ENCODE results near the gene MYO5A. TPM values are rescaled to one million over a fixed set of nuclear protein-coding genes. Genes with fewer than 3 reads are reported as not detected.

MYO5A gene
- total RNA-seq, 2 experiments from 2014 or later = 28.5 to 36.3 TPM

- Mint-ChIP-seq H3K4me3 (no peak overlapping the region), H3K36me3 (peaks cover 2% of the 10 kb centered on the region), H3K27ac (no peak overlapping the region), H3K4me1 (no peaks in the 10 kb centered on the region), H3K27me3 (peaks cover 22% of the 10 kb centered on the region), H3K9me3 (no peaks in the 10 kb centered on the region)
- DNase-seq (no peak), ATAC-seq (ENCODE audit: low read depth) (no peak)
- POLR2A ChIA-PET = no interaction called here
These were observed 251.1 kb downstream of the MYO5A start for GRCh38 chr15:52277575-52277974.

GRCh38 chr15:52276256-52276770 lies 252.4 kb downstream of the MYO5A start:
- Mint-ChIP-seq H3K9me3 (no peaks in the 10 kb centered on the region), H3K4me3 (no peak overlapping the region), H3K4me1 (no peaks in the 10 kb centered on the region), H3K36me3 (peaks cover 2% of the 10 kb centered on the region), H3K27ac (no peak overlapping the region), H3K27me3 (peaks cover 23% of the 10 kb centered on the region)
- DNase-seq (no peak), ATAC-seq (ENCODE audit: low read depth) (no peak)
- POLR2A ChIA-PET = interaction anchor here (0.6 kb wide), 1 partner anchor 186 kb away, joined by 3 read pairs; no protein-coding TSS in a partner anchor

GRCh38 chr15:52263563-52264282 lies 265.0 kb downstream of the MYO5A start:
- POLR2A ChIA-PET = interaction anchor here (0.7 kb wide), 1 partner anchor 43 kb away, joined by 3 read pairs; no protein-coding TSS in a partner anchor
- peak overlapping the region; percentile 45 for H3K4me3 Mint-ChIP-seq
- H3K36me3 Mint-ChIP-seq = peaks cover 7% of the 10 kb centered on the region
- H3K27ac Mint-ChIP-seq = peak overlapping the region; percentile 92
- no peaks in the 10 kb centered on the region for H3K27me3 Mint-ChIP-seq
- peaks cover 34% of the 10 kb centered on the region for H3K4me1 Mint-ChIP-seq
- DNase-seq = no peak
- H3K9me3 Mint-ChIP-seq = no peaks in the 10 kb centered on the region
- ATAC-seq (ENCODE audit: low read depth) = no peak

GRCh38 chr15:52262364-52262763 lies 266.3 kb downstream of the MYO5A start:
- H3K4me1 Mint-ChIP-seq = peaks cover 37% of the 10 kb centered on the region
- ATAC-seq (ENCODE audit: low read depth) (no peak), DNase-seq (no peak)
- H3K27me3 Mint-ChIP-seq = no peaks in the 10 kb centered on the region
- peak overlapping the region; percentile 59 for H3K4me3 Mint-ChIP-seq
- POLR2A ChIA-PET = interaction anchor here (0.9 to 1.9 kb wide), 9 partner anchors 29 to 525 kb away, joined by 3 to 11 read pairs (median 4); partner anchors contain the start of genes MYO5A and MYO5C
- H3K9me3 Mint-ChIP-seq = no peaks in the 10 kb centered on the region
- H3K36me3 Mint-ChIP-seq = peaks cover 7% of the 10 kb centered on the region
- peak overlapping the region; percentile 92 for H3K27ac Mint-ChIP-seq

- H3K36me3 Mint-ChIP-seq = peaks cover 7% of the 10 kb centered on the region
- DNase-seq = peak; percentile 59
- peak; percentile 99 for ATAC-seq (ENCODE audit: low read depth)
- H3K27me3 Mint-ChIP-seq = no peaks in the 10 kb centered on the region
- peaks cover 44% of the 10 kb centered on the region for H3K4me1 Mint-ChIP-seq
- H3K9me3 Mint-ChIP-seq = no peaks in the 10 kb centered on the region
- peak overlapping the region; percentile 92 for H3K27ac Mint-ChIP-seq
- POLR2A ChIA-PET = interaction anchor here (0.9 to 1.9 kb wide), 10 partner anchors 29 to 525 kb away, joined by 3 to 11 read pairs (median 4); partner anchors contain the start of genes MYO5A and MYO5C
- peak overlapping the region; percentile 59 for H3K4me3 Mint-ChIP-seq
These were observed 267.0 kb downstream of the MYO5A start for GRCh38 chr15:52261498-52262242.

- H3K27ac Mint-ChIP-seq = peak overlapping the region; percentile 92
- ATAC-seq (ENCODE audit: low read depth) = no peak
- POLR2A ChIA-PET = interaction anchor here (1.0 to 1.9 kb wide), 3 partner anchors 71 to 473 kb away, joined by 3 to 11 read pairs (median 4); no protein-coding TSS in a partner anchor
These were observed 267.7 kb downstream of the MYO5A start for GRCh38 chr15:52261026-52261425.

GRCh38 chr15:52259503-52259902 lies 269.2 kb downstream of the MYO5A start:
- H3K27ac Mint-ChIP-seq = peak overlapping the region; percentile 58
- H3K4me1 Mint-ChIP-seq = peaks cover 55% of the 10 kb centered on the region
- H3K4me3 Mint-ChIP-seq = no peak overlapping the region
- peaks cover 7% of the 10 kb centered on the region for H3K36me3 Mint-ChIP-seq
- no peaks in the 10 kb centered on the region for H3K9me3 Mint-ChIP-seq
- peaks cover 3% of the 10 kb centered on the region for H3K27me3 Mint-ChIP-seq
- DNase-seq (no peak), ATAC-seq (ENCODE audit: low read depth) (no peak)
- POLR2A ChIA-PET = interaction anchor here (0.7 to 0.8 kb wide), 2 partner anchors 80 to 306 kb away, joined by 3 read pairs; no protein-coding TSS in a partner anchor

More at GRCh38 chr15:52261026-52261425, 267.7 kb downstream of the MYO5A start:
- H3K4me1 Mint-ChIP-seq = peaks cover 50% of the 10 kb centered on the region
- peaks cover 7% of the 10 kb centered on the region for H3K36me3 Mint-ChIP-seq
- no peak for DNase-seq
- H3K9me3 Mint-ChIP-seq = no peaks in the 10 kb centered on the region
- no peaks in the 10 kb centered on the region for H3K27me3 Mint-ChIP-seq
- H3K4me3 Mint-ChIP-seq = no peak overlapping the region

GRCh38 chr15:52258461-52258860 lies 270.2 kb downstream of the MYO5A start:
- DNase-seq (no peak), ATAC-seq (ENCODE audit: low read depth) (no peak)
- Mint-ChIP-seq H3K4me1 (peaks cover 53% of the 10 kb centered on the region), H3K36me3 (peaks cover 7% of the 10 kb centered on the region), H3K27me3 (peaks cover 6% of the 10 kb centered on the region), H3K9me3 (no peaks in the 10 kb centered on the region), H3K4me3 (no peak overlapping the region), H3K27ac (peak overlapping the region; percentile 34)
- POLR2A ChIA-PET = no interaction called here

GRCh38 chr15:52257734-52258062 lies 271.0 kb downstream of the MYO5A start:
- DNase-seq (no peak), ATAC-seq (ENCODE audit: low read depth) (no peak)
- Mint-ChIP-seq H3K9me3 (no peaks in the 10 kb centered on the region), H3K36me3 (peaks cover 3% of the 10 kb centered on the region), H3K4me3 (no peak overlapping the region), H3K27ac (no peak overlapping the region), H3K4me1 (peaks cover 45% of the 10 kb centered on the region), H3K27me3 (peaks cover 6% of the 10 kb centered on the region)
- POLR2A ChIA-PET = no interaction called here

Small RNA genes within 50 kb of the gene (microRNA-seq; reads per million reads assigned to microRNA genes)
- not detected for gene MIR1266

Other genes starting within 250 kb of the MYO5A start
- 1 to 10 TPM; 1.6 to 1.9 TPM for gene MYO5C, start 233.1 kb downstream of the MYO5A start, total RNA-seq
- 100 to 1,000 TPM; 155 to 172 TPM for gene ARPP19, start 40.1 kb upstream of the MYO5A start, total RNA-seq
- 10 to 100 TPM; 60.5 to 65.1 TPM for gene ATOSA, start 150.5 kb upstream of the MYO5A start, total RNA-seq